ENCODE measurements around the gene GALNT9. TPM values are rescaled to one million over a fixed set of nuclear protein-coding genes. Genes with fewer than 3 reads are reported as not detected.

The GALNT9 gene
- total RNA-seq, 1 experiment from 2014 or later: 0.45 TPM

- Histone ChIP-seq H3K4me1 (no peaks in the 10 kb centered on the region), H3K27me3 (replicated peaks; ENCODE audit: control insufficient read depth, insufficient read depth, low read length) (no peaks in the 10 kb centered on the region), H3K4me3 (ENCODE audit: low read depth, low read length) (no peak overlapping the region), H3K36me3 (ENCODE audit: control insufficient read depth, insufficient read depth, low read length) (no peaks in the 10 kb centered on the region), H3K9me3 (no peaks in the 10 kb centered on the region; the same call in 1 of the 2 replicates)
- Mint-ChIP-seq H3K27me3 (ENCODE audit: insufficient read depth, unreplicated experiment) (peaks cover 6% of the 10 kb centered on the region), H3K4me3 (ENCODE audit: unreplicated experiment) (no peak overlapping the region), H3K36me3 (ENCODE audit: insufficient read depth, unreplicated experiment) (peaks cover 6% of the 10 kb centered on the region), H3K27ac (ENCODE audit: unreplicated experiment) (no peak overlapping the region), H3K9me3 (ENCODE audit: unreplicated experiment) (no peaks in the 10 kb centered on the region), H3K4me1 (ENCODE audit: low read depth, unreplicated experiment) (no peaks in the 10 kb centered on the region)
- ChIA-PET CTCF (no interaction called here), POLR2A (no interaction called here)
- TF ChIP-seq, protein P1, sequence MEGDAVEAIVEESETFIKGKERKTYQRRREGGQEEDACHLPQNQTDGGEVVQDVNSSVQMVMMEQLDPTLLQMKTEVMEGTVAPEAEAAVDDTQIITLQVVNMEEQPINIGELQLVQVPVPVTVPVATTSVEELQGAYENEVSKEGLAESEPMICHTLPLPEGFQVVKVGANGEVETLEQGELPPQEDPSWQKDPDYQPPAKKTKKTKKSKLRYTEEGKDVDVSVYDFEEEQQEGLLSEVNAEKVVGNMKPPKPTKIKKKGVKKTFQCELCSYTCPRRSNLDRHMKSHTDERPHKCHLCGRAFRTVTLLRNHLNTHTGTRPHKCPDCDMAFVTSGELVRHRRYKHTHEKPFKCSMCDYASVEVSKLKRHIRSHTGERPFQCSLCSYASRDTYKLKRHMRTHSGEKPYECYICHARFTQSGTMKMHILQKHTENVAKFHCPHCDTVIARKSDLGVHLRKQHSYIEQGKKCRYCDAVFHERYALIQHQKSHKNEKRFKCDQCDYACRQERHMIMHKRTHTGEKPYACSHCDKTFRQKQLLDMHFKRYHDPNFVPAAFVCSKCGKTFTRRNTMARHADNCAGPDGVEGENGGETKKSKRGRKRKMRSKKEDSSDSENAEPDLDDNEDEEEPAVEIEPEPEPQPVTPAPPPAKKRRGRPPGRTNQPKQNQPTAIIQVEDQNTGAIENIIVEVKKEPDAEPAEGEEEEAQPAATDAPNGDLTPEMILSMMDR (IDR thresholded peaks at IDR 0.05; ENCODE audit: insufficient read depth in 1 of 2, low read depth in 1 of 2, low read length in 1 of 2, severe bottlenecking in 1 of 2, unreplicated experiment in 1 of 2): no peak
- intact Hi-C loops (cut with micrococcal nuclease; ENCODE audit: unreplicated experiment): no loop called here
- DNase-seq: no peak
- no TSS peak for BruUV-seq (replicated peaks)
Observed at GRCh38 chr12:132363661-132364347, 34.4 kb upstream of the GALNT9 start.

GRCh38 chr12:132362996-132363660 is 33.7 kb upstream of the GALNT9 start:
- H3K36me3 ChIP-seq (ENCODE audit: control insufficient read depth, insufficient read depth, low read length): no peaks in the 10 kb centered on the region
- no peaks in the 10 kb centered on the region for H3K4me1 ChIP-seq
- no peaks in the 10 kb centered on the region for H3K9me3 Mint-ChIP-seq (ENCODE audit: unreplicated experiment)
- H3K27ac Mint-ChIP-seq (ENCODE audit: unreplicated experiment): no peak overlapping the region
- intact Hi-C loops (cut with micrococcal nuclease; ENCODE audit: unreplicated experiment): no loop called here
- TF ChIP-seq, protein P1 (IDR thresholded peaks at IDR 0.05; ENCODE audit: insufficient read depth in 1 of 2, low read depth in 1 of 2, low read length in 1 of 2, severe bottlenecking in 1 of 2, unreplicated experiment in 1 of 2): no peak
- peaks cover 3% of the 10 kb centered on the region; the same call in 1 of the 2 replicates for H3K9me3 ChIP-seq
- H3K4me3 ChIP-seq (ENCODE audit: low read depth, low read length): no peak overlapping the region
- ChIA-PET POLR2A (no interaction called here), CTCF (interaction anchor here (0.6 kb wide), 1 partner anchor 203 kb away, joined by 3 read pairs; no protein-coding TSS in a partner anchor)
- H3K4me3 Mint-ChIP-seq (ENCODE audit: unreplicated experiment): no peak overlapping the region
- H3K27me3 ChIP-seq (replicated peaks; ENCODE audit: control insufficient read depth, insufficient read depth, low read length): no peaks in the 10 kb centered on the region
- DNase-seq: no peak
- H3K4me1 Mint-ChIP-seq (ENCODE audit: low read depth, unreplicated experiment): no peaks in the 10 kb centered on the region
- BruUV-seq (replicated peaks): no TSS peak
- peaks cover 3% of the 10 kb centered on the region for H3K27me3 Mint-ChIP-seq (ENCODE audit: insufficient read depth, unreplicated experiment)
- H3K36me3 Mint-ChIP-seq (ENCODE audit: insufficient read depth, unreplicated experiment): peaks cover 6% of the 10 kb centered on the region

DNA sequence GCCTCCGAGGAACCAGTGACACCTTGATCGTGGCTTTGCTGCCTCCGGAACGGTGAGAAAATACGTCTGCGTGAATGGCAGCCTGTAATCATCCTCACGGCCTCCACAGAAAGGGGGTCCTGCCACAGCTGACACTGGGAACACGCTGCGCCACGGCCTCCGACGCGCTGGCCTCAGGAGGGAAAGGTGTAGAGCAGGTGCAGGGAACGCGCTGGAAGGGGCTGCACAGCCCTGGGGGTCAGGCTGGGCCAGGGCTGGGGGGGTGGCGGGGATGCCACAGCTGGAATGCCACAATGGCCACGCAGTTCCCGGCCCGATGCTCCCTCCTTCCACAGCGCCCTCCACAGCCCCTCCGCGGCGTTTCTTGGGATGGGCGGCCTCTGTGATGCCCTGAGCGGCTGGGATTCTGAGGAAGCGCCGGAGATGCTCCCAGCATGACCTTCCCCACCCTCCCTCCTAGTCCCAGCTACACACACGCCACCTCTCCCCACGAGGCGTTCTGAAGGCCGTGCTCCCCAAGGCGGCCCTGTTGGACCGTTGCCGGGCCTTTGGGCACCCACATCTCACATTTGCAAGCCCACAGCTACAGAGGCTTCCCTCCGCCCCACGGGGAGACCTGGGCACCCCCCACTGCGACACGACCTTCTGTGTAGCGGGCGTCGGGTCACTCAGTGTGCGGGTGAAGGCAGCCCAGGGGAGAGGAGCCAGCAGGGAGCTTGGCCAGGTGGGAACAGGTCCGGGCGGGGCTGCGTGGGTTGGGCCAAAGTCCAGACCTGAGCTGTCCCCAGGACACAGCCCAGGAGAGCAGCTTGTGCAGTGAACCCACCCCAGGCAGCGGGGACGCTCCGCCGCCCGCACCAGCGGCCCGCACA is 31.8 kb upstream of the GALNT9 start:
- Mint-ChIP-seq H3K4me1 (ENCODE audit: low read depth, unreplicated experiment) (no peaks in the 10 kb centered on the region), H3K9me3 (ENCODE audit: unreplicated experiment) (no peaks in the 10 kb centered on the region), H3K4me3 (ENCODE audit: unreplicated experiment) (no peak overlapping the region), H3K36me3 (ENCODE audit: insufficient read depth, unreplicated experiment) (peaks cover 6% of the 10 kb centered on the region), H3K27ac (ENCODE audit: unreplicated experiment) (no peak overlapping the region), H3K27me3 (ENCODE audit: insufficient read depth, unreplicated experiment) (no peaks in the 10 kb centered on the region)
- intact Hi-C loops (cut with micrococcal nuclease; ENCODE audit: unreplicated experiment): no loop called here
- TF ChIP-seq, protein P1 (IDR thresholded peaks at IDR 0.05; ENCODE audit: insufficient read depth in 1 of 2, low read depth in 1 of 2, low read length in 1 of 2, severe bottlenecking in 1 of 2, unreplicated experiment in 1 of 2): no peak
- BruUV-seq (replicated peaks): no TSS peak
- ChIA-PET POLR2A (no interaction called here), CTCF (no interaction called here)
- Histone ChIP-seq H3K27me3 (replicated peaks; ENCODE audit: control insufficient read depth, insufficient read depth, low read length) (no peaks in the 10 kb centered on the region), H3K36me3 (ENCODE audit: control insufficient read depth, insufficient read depth, low read length) (no peaks in the 10 kb centered on the region), H3K4me1 (no peaks in the 10 kb centered on the region), H3K4me3 (ENCODE audit: low read depth, low read length) (no peak overlapping the region), H3K9me3 (peaks cover 3% of the 10 kb centered on the region; the same call in 1 of the 2 replicates)
- no peak for DNase-seq
